ENCODE results near the gene VRTN. TPM values are rescaled to one million over a fixed set of nuclear protein-coding genes. Genes with fewer than 3 reads are reported as not detected.

The VRTN gene
- total RNA-seq, 2 donors from 2014 or later = not detected

DNA sequence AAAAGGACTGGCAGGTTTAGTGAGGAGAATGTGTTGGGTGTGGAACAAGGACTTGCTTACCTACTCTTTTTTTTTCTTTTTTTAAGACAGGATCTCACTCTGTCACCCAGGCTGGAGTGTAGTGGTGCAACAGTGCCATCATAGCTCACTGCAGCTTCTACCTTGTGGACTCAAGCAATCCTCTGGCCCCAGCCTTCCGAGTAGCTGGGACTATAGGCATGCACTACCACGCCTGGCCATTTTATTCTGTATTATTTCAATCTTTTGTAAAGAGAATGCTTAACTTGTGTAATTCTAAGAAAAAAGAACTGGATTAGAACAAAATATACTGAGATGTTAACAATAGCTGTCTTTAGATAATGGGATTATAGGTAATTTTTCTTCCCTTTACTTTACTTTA is 1.9 kb upstream of the VRTN start:
- DNase-seq (ENCODE audit: low spot score) = no peak
- H3K36me3 ChIP-seq = no peaks in the 10 kb centered on the region
- no peak overlapping the region for H3K27ac ChIP-seq
- H3K27me3 ChIP-seq = no peaks in the 10 kb centered on the region
- no peaks in the 10 kb centered on the region for H3K9me3 ChIP-seq
- H3K4me1 ChIP-seq = no peaks in the 10 kb centered on the region
- no peak overlapping the region for H3K4me3 ChIP-seq
- TF ChIP-seq, protein P1, sequence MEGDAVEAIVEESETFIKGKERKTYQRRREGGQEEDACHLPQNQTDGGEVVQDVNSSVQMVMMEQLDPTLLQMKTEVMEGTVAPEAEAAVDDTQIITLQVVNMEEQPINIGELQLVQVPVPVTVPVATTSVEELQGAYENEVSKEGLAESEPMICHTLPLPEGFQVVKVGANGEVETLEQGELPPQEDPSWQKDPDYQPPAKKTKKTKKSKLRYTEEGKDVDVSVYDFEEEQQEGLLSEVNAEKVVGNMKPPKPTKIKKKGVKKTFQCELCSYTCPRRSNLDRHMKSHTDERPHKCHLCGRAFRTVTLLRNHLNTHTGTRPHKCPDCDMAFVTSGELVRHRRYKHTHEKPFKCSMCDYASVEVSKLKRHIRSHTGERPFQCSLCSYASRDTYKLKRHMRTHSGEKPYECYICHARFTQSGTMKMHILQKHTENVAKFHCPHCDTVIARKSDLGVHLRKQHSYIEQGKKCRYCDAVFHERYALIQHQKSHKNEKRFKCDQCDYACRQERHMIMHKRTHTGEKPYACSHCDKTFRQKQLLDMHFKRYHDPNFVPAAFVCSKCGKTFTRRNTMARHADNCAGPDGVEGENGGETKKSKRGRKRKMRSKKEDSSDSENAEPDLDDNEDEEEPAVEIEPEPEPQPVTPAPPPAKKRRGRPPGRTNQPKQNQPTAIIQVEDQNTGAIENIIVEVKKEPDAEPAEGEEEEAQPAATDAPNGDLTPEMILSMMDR (IDR thresholded peaks at IDR 0.05) = no peak

DNA sequence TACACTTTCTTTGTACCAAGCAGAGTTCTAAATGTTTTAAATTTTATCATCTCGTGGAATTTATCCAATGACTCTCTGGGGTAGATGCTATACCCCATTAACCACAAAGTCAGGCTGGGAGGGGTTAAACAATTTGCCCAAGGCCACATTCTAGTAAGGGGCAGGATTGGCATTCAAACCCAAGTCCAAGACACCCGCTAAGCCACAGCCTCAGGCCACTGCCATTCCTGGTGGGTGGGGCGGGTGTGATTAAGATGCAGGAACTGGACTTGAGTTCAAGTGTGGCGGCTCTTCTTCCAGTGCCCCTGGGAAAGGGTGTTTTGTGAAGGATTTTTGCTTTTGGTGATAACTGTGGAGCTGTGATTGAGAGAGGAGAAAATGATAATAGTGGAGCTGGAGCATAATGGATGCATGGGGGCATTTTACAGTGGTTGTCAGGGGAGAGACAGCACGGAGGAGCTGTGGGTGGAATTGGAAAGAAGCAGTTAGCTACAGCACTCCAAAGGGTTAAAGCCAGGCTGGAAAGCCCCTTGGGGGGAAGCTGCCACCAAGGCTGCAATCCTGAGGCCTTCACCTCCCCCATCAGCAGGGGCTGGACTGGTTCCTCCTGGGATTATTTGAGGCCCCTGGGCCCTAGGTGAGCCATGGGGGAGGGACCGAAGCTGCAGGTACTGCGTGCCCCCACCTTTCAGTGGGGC is 1.0 kb upstream of the VRTN start:
- Histone ChIP-seq H3K4me3 (no peak overlapping the region), H3K27ac (no peak overlapping the region), H3K9me3 (no peaks in the 10 kb centered on the region), H3K36me3 (no peaks in the 10 kb centered on the region), H3K27me3 (no peaks in the 10 kb centered on the region), H3K4me1 (no peaks in the 10 kb centered on the region)
- DNase-seq (ENCODE audit: low spot score) = no peak
- TF ChIP-seq, protein P1 (IDR thresholded peaks at IDR 0.05) = no peak

DNA sequence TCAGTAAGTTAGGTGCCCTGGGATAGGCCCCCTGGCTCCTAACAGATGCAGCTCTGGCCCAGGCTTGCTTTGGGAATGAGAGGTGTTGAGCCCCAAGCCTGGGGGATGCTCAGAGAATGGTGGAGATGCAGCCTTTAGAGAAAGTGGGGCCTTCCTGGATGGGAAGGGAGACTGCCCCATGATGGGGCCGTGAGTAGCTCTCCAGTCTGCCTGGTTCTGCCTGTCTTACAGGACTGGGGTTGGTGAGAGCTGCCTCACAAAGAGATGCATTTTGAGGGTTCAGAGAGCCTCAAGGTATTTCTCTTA is 523 bp upstream of the VRTN start:
- H3K4me1 ChIP-seq = no peaks in the 10 kb centered on the region
- H3K27ac ChIP-seq = no peak overlapping the region
- no peaks in the 10 kb centered on the region for H3K9me3 ChIP-seq
- no peaks in the 10 kb centered on the region for H3K36me3 ChIP-seq
- H3K4me3 ChIP-seq = no peak overlapping the region
- TF ChIP-seq, protein P1 (IDR thresholded peaks at IDR 0.05) = no peak
- DNase-seq (ENCODE audit: low spot score) = no peak
- H3K27me3 ChIP-seq = no peaks in the 10 kb centered on the region

DNA sequence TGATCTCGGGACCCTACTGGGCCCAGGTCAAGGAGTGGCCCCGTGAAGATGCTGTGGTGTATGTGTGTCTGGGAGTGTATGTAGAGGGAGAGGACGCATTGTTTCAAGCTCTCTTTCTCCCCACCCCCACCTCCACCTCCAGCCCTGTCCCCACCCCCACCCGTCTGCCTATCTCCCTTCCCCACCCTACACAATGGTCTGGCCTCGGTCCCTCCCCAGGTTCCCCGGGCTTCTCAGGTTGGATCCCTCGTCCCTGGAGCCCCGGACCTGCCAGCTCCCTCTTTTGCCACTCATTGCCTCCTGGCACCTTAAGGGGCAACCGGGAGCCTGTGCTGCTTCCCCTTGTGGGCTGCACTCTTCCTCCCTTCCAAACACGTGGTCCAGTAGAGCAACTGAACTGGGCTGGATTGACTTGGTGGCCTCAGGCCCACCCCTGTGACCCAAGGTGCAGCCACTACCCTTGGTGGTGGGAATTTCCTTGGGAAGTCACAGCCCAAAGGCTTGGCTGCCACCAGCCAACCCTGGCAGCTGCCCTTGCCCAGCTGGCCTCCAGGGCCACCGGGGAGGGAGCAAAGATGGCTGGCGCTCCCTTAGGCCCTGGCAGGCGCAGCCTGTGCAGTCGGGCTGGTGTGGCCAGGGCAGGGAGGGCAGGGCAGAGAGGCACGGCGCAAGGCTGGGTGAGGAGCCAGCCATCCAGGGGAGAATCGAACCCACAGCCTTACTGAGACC is 628 bp downstream of the VRTN start:
- Histone ChIP-seq H3K27me3 (no peaks in the 10 kb centered on the region), H3K4me3 (no peak overlapping the region), H3K36me3 (no peaks in the 10 kb centered on the region), H3K9me3 (no peaks in the 10 kb centered on the region), H3K4me1 (no peaks in the 10 kb centered on the region), H3K27ac (no peak overlapping the region)
- TF ChIP-seq, protein P1 (IDR thresholded peaks at IDR 0.05) = no peak
- no peak for DNase-seq (ENCODE audit: low spot score)

DNA sequence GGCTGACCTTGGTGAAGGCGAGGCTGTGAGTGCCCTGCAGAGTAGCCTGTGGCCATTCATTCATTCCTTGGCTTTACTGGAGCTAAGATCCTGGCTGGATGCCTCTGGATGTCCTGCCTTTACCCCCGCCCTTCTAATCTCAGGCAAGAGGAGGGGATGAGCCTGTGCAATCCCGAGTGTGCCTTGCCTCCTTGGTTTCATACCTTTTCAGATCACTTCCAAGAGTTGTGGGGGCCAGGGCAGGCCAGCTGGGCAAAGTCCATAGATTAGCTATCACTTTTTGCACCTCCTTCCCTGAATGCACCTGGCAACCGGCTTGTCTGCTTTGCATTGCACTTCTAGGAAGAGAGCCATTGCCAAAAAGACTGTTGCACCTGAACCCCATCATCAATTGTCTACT is 1.5 kb downstream of the VRTN start:
- H3K4me3 ChIP-seq = no peak overlapping the region
- DNase-seq (ENCODE audit: low spot score) = no peak
- H3K27me3 ChIP-seq = no peaks in the 10 kb centered on the region
- TF ChIP-seq, protein P1 (IDR thresholded peaks at IDR 0.05) = no peak
- no peaks in the 10 kb centered on the region for H3K9me3 ChIP-seq
- no peaks in the 10 kb centered on the region for H3K4me1 ChIP-seq
- no peak overlapping the region for H3K27ac ChIP-seq
- H3K36me3 ChIP-seq = no peaks in the 10 kb centered on the region

Measured in right atrium auricular region (tissue), 2 donors.